ENCODE measurements around the gene MARS2. TPM values are rescaled to one million over a fixed set of nuclear protein-coding genes. Genes with fewer than 3 reads are reported as not detected.

Gene MARS2
- total RNA-seq, 4 donors from 2014 or later, result 3.4 to 8.9 (median 7.7) TPM

DNA sequence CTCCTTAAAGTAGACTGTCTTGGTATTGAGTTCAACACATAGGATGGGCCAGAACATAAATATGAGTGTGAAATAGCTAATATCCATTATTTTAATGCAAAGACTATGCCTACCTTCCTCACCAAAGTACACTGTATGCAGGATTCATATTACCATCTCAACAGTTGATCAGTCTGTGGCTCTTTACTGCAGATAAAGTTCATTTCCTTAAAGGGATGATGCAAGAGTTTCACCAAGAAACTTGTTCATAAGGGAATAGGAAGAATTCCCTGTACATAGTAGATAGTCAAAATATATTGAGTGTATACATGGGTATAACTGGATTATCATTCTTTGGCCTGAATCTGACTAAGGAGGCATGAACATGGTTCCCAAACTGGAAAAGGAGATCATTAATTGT is 35.0 kb downstream of the MARS2 start:
- Histone ChIP-seq H3K36me3 (no peaks in the 10 kb centered on the region), H3K27ac (no peak overlapping the region), H3K4me1 (no peaks in the 10 kb centered on the region), H3K27me3 (no peaks in the 10 kb centered on the region), H3K9me3 (no peaks in the 10 kb centered on the region), H3K4me3 (no peak overlapping the region)
- in situ Hi-C loops (cut with MboI; ENCODE audit: low sequenced_read_pairs in 4 of 4), result no loop called here
- ATAC-seq (no peak), DNase-seq (no peak)
- intact Hi-C loops (cut with DNase I; ENCODE audit: low total_unique reads), result no loop called here
- TF ChIP-seq POLR2A (IDR thresholded peaks at IDR 0.05) (no peak), CTCF (IDR thresholded peaks at IDR 0.05 in 4 of 5, conservative IDR thresholded peaks at IDR 0.05 in 1 of 5) (no peak)

Other genes with a start within 250 kb of the MARS2 start
- 100 to 1,000 TPM in 1 of 4 donors, 10 to 100 TPM in 3; 82.0 to 104 (median 88.2) TPM for gene HSPD1, start 205.5 kb upstream of the MARS2 start, total RNA-seq
- 100 to 1,000 TPM in 1 of 4 donors, 10 to 100 TPM in 3; 43.2 to 122 (median 88.0) TPM for gene HSPE1, start 205.0 kb upstream of the MARS2 start, total RNA-seq
- gene MOB4, start 189.3 kb upstream of the MARS2 start, total RNA-seq, result 10 to 100 TPM; 29.3 to 41.3 (median 38.2) TPM
- gene RFTN2, start 29.8 kb upstream of the MARS2 start, total RNA-seq, result 1 to 10 TPM; 1.1 to 6.3 (median 3.2) TPM
- gene BOLL, start 80.0 kb downstream of the MARS2 start, total RNA-seq, result 1 to 10 TPM; 2.4 to 8.1 (median 2.6) TPM
- 10 to 100 TPM in 2 of 4 donors, 1 to 10 TPM in 2; 5.9 to 10.7 (median 9.8) TPM for gene PLCL1, start 99.2 kb downstream of the MARS2 start, total RNA-seq